ENCODE data around the gene HIBCH. TPM values are rescaled to one million over a fixed set of nuclear protein-coding genes. Genes with fewer than 3 reads are reported as not detected.
A peak's percentile ranks its signal among the peaks of the same experiment; 100 is the strongest.

Gene HIBCH
- total and polyA plus RNA-seq, 7 donors: 17.3 to 39.0 (median 22.3) TPM

DNA sequence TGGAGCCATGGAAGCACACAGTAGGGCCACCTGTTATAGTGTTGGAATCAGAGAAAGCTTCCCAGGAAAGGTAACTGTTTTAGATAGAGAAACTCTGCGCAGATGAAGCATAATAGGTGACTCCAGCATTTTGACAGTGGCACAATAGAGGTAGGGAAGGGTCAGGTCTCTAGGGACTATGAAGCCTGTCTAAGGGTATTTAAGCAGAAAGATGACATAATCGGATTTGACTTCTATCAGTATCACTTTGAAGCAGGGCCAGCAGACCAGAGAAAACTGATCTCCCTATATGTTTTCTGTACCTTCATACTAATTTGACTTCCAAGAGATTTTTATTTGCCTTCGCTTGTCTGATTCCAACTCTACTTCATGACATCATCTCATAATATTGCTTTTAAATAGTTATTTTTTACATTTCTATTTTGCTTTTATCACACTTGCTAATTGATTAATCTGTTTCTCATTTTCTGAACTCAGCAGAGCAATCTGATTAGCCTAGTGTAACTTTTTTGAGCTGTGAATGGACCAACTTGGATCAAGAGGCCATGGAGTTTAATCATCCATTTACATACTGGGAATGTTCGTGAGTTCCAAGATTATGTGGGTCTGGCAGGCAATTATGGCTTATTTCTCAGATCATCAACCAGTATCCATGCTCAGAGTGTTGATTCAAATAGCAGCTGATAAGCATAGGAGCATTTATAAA is 8.4 kb upstream of the HIBCH start:
- TF ChIP-seq, protein P1, sequence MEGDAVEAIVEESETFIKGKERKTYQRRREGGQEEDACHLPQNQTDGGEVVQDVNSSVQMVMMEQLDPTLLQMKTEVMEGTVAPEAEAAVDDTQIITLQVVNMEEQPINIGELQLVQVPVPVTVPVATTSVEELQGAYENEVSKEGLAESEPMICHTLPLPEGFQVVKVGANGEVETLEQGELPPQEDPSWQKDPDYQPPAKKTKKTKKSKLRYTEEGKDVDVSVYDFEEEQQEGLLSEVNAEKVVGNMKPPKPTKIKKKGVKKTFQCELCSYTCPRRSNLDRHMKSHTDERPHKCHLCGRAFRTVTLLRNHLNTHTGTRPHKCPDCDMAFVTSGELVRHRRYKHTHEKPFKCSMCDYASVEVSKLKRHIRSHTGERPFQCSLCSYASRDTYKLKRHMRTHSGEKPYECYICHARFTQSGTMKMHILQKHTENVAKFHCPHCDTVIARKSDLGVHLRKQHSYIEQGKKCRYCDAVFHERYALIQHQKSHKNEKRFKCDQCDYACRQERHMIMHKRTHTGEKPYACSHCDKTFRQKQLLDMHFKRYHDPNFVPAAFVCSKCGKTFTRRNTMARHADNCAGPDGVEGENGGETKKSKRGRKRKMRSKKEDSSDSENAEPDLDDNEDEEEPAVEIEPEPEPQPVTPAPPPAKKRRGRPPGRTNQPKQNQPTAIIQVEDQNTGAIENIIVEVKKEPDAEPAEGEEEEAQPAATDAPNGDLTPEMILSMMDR (IDR thresholded peaks at IDR 0.05): no peak
- intact Hi-C loops (cut with DNase I): no loop called here
- H3K4me1 ChIP-seq: no peaks in the 10 kb centered on the region
- no peak overlapping the region for H3K4me3 ChIP-seq
- H3K27me3 ChIP-seq (ENCODE audit: insufficient read depth in 3 of 3, low read length in 2 of 3): peaks cover 0 to 3% (median 0%) of the 10 kb centered on the region in 3 donors
- DNase-seq (no peak), ATAC-seq (no peak)
- no peak overlapping the region for H3K27ac ChIP-seq
- no peaks in the 10 kb centered on the region for H3K36me3 ChIP-seq (ENCODE audit: insufficient read depth in 1 of 2, low read depth in 1 of 2)
- 74 to 78% (median 77%) methylated on average over 4 of the region's 4 CpGs for WGBS, 3 donors
- no peaks in the 10 kb centered on the region for H3K9me3 ChIP-seq

DNA sequence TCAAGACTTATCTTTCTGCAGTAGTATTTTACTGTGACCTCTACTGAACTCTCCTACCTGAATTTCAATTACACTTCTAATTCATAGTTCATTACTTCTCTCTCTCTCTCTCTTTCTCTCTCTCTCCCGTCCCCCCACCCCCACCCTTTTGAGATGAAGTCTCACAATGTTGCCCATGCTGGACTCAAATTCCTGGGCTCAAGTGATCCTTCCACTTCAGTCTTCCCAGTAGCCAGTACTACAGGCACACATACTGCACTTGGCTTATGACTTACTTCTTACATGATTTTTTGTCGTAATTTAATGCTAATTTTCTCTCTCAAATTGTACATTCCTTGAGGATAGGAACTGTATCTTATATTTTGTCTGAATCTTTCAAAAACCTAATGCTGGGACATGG is 6.0 kb upstream of the HIBCH start:
- DNase-seq: no peak
- 72 to 81% (median 73%) methylated on average over 2 of the region's 2 CpGs for WGBS, 3 donors
- TF ChIP-seq, protein P1 (IDR thresholded peaks at IDR 0.05): no peak
- ATAC-seq: no peak
- no peaks in the 10 kb centered on the region for H3K27me3 ChIP-seq (ENCODE audit: insufficient read depth in 3 of 3, low read length in 2 of 3)
- no peaks in the 10 kb centered on the region for H3K9me3 ChIP-seq
- intact Hi-C loops (cut with DNase I): no loop called here
- no peak overlapping the region for H3K27ac ChIP-seq
- H3K36me3 ChIP-seq (ENCODE audit: insufficient read depth in 1 of 2, low read depth in 1 of 2): no peaks in the 10 kb centered on the region
- no peaks in the 10 kb centered on the region for H3K4me1 ChIP-seq
- H3K4me3 ChIP-seq: no peak overlapping the region

DNA sequence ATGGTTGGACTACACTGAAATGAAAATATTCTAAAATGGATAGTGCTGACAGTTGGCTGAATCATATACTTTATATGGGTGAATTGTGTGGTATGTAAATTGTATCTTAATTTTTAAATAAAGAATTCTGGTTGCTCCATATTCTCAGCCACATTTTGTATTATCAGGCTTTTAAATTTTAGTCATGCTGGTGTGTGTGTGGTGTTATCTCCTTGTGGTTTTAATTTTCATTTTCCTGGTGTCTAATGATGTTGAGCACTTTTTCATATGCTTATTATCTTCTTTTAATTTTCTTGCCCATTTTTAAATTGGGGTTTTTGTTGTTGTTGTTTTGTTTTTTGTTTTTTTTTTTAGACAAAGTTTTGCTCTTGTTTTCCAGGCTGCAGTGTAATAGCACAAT is 3.8 kb upstream of the HIBCH start:
- H3K9me3 ChIP-seq: no peaks in the 10 kb centered on the region
- intact Hi-C loops (cut with DNase I): no loop called here
- peaks cover 6% of the 10 kb centered on the region for H3K4me1 ChIP-seq
- no peak overlapping the region for H3K4me3 ChIP-seq
- no peak overlapping the region for H3K27ac ChIP-seq
- TF ChIP-seq, protein P1 (IDR thresholded peaks at IDR 0.05): no peak
- ATAC-seq: no peak
- H3K36me3 ChIP-seq (ENCODE audit: insufficient read depth in 1 of 2, low read depth in 1 of 2): no peaks in the 10 kb centered on the region
- DNase-seq: no peak
- no peaks in the 10 kb centered on the region for H3K27me3 ChIP-seq (ENCODE audit: insufficient read depth in 3 of 3, low read length in 2 of 3)

DNA sequence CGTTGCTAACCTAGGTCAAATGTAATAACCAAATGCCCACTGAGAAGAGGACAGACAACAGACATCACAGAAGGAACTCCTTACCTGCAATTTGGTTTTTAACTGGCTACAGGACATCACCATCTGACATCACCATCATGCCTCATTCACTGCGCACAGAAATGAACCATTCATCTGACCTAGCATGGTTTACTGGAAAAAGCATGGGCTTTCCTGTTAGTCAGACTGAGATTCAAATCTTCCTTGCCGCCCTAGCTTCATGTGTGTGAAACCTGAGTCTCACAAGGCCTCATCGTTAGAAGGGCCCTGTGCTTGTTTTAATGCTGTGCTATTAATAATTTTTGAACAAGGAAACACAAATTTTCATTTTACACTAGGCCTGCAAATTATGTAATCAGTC is 1.1 kb upstream of the HIBCH start:
- 76 to 91% (median 84%) methylated on average over 4 of the region's 4 CpGs for WGBS, 3 donors
- TF ChIP-seq, protein P1 (IDR thresholded peaks at IDR 0.05): no peak
- Histone ChIP-seq H3K27me3 (ENCODE audit: insufficient read depth in 3 of 3, low read length in 2 of 3) (no peaks in the 10 kb centered on the region), H3K4me1 (peaks cover 18% of the 10 kb centered on the region), H3K9me3 (no peaks in the 10 kb centered on the region), H3K4me3 (no peak overlapping the region), H3K36me3 (ENCODE audit: insufficient read depth in 1 of 2, low read depth in 1 of 2) (peaks cover 0 to 7% of the 10 kb centered on the region in 2 donors), H3K27ac (peak overlapping the region; percentile 90)
- ATAC-seq (no peak), DNase-seq (no peak)
- intact Hi-C loops (cut with DNase I): no loop called here
